Stimulated activated CD8-positive, alpha-beta memory T cell treated with anti-CD3 and anti-CD28 coated beads, Interleukin-7, amount 100 ng/mL, for 24 hours (primary cell): ENCODE data around the gene SLC7A4.

Experiments used
- DNase-seq: peaks from one replicate; pipeline ENCODE4 v3.0.0-alpha.2; 2020; ENCODE audit warnings: low read depth

SLC7A4 gene

DNA sequence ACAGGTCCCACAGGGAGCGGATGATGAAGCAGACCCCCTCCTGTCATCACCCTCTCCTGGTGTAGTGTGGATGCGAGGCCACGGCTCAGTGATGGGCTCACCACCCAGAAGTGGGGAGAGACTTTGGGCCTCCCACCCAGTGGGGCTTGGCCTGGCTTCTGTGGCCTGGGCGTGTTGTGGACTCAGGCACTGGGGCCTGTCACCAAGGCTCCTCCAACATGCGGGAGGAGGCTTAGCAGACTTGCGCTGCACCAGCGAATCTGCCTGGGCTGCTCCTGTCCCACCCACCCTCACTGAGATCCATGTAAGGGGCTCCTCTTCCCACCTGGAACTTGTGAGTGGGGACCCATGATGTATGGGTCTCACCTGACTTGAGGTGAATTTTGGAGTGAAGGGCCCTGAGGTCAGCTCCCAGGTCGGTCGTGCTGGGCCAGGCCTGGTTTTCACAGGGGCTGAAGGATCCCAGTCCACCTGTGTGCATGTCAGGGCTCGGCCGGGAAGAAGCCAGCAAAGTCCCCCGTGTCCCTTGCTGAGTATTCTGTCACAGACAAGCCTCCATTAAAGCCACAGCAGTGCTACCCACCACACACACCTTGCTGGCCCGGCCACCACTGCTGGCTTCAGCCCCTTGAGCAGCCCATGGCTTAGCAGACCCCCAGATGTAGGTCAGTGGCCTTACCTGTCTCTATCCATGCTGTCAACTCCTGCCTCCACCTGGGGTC, 34.7 kb downstream of the SLC7A4 start:
- DNase-seq = no peak

DNA sequence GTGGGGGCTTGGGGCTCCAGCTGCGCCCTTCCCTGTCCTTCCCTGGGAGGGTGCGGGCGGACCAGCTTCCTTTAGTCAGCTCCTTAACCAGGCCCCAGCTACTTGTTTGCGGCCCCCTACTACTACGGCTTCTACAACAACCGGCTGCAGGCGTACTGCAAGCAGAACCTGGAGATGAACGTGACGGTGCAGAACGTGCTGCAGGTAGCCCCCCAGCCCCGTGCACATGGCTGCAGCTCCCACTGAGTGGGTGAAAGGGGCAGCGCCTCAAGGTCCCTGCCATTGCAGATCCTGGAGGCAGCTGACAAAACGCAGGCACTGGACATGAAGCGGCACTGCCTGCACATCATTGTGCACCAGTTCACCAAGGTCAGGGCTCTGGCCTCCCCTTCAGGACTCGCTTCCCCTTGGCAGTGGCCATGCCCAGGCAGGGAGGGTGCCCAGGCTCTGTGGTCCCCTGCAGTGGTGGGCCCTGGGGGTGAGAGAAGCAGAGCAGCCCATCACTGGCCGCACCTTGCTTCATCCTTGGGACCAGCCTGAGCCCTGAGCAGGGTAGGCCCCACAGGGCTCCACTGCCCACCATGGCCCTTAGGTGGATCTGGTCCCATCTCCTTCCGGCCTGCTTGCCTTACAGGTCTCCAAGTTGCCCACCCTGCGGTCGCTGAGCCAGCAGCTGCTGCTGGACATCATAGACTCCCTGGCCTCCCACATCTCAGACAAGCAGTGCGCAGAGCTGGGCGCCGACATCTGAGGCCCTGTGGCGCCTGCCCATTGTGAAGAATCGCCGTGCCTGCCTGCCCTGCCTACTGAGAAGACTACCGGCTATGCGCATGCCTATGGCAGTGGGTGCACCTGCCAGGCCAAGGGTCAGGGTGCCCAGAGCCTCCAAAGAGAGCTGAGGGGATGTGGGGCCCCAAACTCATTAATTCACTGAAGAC, 35.5 kb downstream of the SLC7A4 start:
- no peak for DNase-seq

DNA sequence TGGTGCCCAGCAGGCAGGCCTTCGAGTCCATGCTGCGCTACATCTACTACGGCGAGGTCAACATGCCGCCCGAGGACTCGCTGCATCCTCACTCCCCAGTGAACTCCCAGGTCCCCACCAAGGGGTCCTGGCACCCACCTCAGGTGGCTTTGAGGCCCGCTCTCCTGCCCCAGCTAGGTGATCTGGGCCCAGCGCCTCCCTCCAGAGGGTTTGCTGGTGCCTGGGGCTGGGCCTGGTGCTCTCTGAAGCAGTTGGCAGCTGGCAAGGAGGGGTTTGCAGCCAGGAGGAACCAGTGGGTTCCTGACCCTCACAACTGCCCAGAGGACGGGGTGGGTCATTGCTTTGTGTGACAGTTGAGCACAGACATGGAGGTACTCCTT, 36.3 kb downstream of the SLC7A4 start:
- no peak for DNase-seq

DNA sequence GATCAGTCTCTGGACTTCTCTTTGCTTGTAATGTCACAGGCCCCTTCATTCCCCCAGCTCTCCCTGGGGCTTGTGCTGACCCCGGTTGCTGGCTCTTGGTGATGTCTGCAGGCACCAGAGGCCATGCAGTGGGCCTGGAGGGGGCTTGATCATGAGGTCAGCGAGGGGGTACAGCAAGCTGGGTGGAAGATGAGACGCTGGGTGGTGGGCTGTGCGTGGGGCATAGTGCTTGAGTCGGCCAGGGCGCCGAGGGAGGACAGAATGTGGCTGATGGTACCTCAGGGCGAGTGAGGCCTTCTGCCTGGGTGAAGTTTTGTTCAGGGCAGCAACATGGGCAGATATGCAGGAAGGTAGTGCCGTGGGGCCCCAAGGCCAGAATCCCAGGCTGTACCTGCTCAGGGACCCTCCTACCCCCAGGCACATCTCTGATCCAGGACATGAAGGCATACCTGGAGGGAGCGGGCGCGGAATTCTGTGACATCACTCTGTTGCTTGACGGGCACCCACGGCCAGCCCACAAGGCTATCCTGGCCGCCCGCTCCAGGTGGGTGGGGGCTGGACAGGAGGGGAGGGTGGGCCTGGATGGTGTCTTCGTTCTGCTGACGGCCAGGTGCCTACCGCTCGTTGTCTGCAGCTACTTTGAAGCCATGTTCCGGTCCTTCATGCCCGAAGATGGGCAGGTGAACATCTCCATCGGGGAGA, 36.9 kb downstream of the SLC7A4 start:
- DNase-seq = no peak

DNA sequence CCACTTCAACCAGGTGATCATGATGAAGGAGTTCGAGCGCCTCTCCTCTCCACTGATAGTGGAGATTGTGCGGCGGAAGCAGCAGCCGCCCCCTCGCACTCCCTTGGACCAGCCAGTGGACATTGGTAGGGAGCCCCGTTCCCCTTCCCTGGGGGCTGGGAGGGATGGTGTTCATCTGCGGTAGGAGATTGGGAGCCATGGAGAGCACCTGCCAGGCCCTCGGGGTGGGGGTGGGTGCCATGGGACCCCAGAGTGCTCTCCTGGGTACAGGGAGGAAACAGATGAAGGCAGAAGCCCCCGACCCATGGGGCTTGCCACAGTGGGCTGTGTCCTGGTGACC, 37.5 kb downstream of the SLC7A4 start:
- no peak for DNase-seq

DNA sequence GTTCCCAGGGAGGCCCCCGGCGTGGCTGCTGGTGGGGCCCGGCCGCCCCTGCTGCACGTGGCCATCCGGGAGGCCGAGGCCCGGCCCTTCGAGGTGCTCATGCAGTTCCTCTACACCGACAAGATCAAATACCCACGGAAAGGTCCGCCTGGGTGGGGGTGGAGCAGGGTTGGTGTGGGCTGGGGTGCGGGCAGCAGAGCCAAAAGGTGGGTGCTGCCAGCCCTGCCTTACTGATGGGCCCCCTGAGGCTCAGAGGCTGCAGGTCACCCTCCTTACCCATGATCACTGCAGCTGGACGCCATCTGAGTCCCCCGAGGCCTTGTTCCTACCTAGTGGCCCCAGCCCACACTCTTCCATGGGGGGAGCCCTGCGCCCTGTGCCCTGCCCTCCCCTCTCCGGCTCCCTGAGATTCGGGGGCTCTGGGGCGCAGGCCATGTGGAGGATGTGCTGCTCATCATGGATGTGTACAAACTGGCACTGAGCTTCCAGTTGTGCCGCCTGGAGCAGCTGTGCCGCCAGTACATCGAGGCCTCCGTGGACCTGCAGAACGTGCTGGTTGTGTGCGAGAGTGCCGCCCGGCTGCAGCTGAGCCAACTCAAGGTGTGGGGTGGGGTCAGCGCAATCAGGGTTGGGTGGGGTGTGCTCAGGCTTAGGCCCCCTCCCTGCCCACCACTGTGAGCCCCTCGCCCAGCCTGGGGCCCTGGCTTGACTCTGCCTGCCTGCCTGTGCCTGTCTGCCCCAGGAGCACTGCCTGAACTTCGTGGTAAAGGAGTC, 38.0 kb downstream of the SLC7A4 start:
- no peak for DNase-seq

DNA sequence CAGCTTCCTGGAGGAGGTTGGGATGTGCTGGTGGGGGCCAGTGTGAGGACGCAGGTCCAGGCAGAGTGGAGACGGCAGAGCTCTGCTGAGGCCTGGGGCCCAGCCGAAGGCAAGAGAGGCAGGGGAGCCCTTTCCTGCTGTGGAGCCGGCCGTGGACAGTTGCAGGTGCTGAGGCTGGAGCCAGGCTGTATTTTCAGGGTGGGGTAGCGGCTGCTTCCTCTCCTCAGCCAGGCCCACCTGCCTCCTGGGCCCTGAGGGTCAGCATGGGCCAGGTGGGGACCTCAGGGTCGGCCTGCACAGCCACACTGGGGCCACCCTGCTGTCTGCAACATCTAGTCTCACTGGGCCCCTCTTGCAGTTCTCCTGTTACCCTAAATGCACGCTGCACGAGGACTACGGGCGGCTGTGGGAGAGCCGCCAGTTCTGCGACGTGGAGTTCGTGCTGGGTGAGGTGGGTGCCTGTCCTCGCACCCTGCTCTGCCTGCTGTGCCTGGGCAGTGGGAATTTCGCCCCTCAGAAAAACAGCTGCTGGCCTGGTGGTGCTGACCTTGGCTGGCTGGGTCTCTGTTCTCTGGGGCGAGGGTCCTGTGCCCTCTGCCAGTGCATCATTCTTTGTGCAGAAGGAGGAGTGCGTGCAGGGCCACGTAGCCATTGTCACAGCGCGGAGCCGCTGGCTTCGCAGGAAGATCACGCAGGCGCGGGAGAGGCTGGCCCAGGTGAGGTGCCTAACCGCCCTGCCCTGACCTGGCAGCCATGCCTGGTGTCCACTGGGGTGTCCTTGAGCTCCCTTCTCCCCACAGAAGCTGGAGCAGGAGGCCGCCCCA, 38.8 kb downstream of the SLC7A4 start:
- no peak for DNase-seq

DNA sequence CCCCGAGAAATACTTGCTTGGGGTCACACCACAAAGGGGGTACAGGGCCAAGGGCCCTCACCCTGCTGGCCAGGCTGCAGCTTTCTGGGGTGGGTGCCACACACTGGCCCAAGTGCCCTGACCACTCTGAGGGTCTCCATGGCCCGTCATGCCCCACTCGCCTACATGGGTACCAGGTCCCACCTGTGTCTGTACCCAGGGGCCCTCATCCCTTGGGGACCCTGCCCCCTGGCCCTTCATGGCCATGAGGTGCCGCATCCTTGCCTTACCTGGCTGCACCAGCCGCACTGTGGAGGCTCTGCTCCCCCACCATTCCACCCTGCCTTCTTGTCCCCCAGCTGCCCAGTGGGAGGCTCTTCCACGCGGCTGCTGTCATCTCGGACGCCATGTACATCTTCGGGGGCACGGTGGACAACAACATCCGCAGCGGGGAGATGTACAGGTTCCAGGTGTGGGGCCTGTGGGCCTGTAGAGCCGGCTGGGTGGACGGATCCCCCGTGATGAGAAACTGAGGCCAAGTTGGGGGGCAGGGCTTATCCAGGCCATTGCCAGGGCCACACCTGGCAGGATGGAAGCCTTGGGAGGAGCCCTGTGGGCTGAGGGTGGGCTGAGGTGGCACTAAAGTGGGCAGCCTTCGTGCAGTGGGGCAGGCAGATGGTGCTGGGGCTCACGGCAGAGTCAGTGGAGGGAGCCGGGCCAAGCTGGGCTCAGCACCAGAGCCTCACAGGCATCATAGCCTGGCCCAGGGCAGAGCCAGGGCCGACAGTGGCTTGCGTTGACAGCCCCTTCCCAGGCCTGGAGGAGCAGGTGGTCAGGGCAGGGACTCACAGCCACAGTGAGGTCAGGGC, 39.7 kb downstream of the SLC7A4 start:
- no peak for DNase-seq

DNA sequence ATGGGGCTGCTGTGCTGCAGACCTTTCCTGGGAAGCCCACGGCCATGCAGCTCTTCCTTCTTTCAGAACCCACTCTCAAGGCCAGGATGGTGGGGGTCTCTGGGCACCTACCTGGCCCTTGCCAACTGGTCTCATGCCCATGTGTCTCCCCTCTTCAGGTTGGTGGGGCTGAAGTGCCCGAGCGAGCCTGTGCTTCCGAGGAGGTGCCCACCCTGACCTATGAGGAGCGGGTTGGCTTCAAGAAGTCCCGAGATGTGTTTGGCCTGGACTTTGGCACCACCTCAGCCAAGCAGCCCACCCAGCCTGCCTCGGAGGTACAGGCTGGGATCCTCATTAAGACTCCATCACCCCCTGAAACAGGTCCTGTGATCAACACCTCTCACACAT, 40.3 kb downstream of the SLC7A4 start:
- DNase-seq = no peak

DNA sequence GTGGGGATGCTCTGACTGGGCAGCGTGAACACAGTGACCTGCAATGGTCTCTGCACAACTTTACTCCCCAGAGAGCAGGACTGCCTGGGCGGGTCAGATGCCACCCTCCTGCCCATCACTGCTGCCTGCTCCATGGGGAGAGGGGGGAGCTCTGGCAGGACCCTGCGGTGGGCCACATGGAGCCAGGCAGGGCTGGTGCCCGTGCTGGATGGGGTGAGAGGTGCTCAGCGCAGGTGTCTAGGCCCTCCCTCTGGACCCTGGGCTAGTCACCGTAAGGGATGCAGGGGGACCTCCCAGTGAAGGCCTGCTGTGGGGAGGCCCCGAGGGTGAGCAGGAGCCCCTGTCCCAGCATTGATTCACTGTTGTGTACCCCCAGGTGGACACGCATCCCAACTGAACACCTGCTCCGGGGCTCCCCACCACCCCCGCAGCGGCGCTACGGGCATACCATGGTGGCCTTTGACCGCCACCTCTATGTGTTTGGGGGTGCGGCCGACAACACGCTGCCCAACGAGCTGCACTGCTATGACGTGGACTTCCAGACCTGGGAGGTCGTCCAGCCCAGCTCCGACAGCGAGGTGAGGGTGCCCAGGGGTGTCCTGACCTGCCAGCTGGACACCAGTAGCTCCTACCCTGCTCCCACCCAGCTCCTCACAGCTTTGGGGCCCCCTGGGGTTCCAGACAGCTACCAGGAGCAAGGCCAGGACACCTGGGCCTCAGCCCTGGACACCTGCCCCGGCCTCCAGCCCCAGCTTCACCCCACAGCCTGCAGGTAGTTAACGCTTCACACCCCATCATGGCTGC, 40.9 kb downstream of the SLC7A4 start:
- DNase-seq = no peak

DNA sequence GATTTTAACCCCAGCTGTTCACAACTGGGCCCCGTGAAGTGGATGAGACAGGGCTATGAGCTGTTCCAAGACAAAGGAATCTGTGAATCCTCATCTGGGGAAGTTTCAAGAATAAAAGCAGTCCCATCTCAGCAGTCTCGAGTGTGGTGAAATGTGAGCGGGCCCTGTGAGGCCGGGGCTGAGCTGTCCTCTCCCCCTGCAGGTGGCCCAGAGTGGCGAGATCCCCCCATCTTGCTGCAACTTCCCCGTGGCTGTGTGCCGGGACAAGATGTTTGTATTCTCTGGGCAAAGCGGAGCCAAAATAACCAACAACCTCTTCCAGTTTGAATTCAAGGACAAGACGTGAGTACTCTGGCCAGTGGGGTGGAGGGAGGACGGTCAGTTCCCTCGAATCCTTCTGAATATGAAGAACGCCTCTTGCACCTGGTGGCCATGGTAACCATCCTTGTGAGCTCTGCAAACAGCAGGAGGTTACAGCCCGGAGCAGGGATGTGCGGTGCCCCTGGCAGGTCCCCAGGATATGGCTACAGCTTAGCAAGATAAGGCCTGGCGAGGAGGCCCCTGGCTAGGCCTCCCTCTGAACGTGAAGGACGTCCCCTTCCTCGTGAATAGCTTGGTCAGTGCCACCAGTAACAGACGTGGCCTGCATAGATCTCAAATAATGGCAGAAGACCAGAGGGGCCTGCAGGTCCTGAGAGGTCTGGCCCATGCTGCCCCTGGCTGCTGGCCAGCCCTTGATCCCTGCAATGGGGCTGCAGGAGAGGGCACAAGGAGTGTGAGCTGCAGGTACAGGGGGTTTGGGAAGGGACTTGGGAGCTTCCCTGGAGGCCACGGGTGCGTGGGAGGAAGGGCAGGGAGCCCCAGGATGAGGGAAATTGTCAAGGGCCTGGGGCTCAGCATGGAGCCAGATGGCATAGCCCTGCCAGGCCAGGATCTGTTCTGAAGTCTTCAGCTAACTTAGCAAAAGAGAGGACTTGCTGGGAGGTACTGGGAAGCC, 41.9 kb downstream of the SLC7A4 start:
- no peak for DNase-seq

DNA sequence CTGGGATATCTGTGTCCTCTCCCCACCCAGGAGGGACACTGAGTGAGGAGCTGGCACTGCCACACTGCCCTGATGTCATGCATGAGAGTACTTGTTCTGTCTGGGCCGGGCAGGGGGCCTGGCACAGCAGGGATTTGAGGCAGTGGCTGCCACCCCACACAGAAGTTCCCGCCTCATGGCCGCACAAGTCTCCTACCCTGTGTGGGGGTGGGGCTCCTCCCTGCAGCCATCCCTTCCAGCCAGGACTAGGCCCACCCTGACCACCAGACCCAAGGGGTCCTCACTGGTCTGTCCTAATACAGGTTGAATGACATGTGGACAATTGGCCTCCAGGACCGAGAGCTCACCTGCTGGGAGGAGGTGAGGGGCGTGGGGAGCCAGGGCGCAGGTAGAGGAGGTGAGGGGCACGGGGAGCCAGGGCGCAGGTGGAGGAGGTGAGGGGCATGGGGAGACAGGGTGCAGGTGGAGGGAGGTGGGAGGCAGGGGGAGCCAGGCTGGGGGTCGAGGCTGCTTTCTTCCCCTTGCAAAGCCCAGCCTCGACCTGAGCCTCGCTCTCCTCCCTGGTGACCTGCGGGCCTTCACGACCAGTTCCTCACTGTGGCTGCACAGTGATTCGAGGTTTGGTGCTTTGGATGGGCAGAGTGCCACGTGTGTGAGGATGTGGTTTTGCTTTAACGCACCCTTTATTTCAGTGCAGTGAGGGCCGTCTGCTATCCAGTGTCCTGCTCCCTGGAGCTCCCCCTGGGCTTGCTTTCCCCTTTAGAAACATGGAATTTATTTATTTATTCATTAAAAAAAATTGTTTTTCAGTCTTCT, 42.8 kb downstream of the SLC7A4 start:
- no peak for DNase-seq

DNA sequence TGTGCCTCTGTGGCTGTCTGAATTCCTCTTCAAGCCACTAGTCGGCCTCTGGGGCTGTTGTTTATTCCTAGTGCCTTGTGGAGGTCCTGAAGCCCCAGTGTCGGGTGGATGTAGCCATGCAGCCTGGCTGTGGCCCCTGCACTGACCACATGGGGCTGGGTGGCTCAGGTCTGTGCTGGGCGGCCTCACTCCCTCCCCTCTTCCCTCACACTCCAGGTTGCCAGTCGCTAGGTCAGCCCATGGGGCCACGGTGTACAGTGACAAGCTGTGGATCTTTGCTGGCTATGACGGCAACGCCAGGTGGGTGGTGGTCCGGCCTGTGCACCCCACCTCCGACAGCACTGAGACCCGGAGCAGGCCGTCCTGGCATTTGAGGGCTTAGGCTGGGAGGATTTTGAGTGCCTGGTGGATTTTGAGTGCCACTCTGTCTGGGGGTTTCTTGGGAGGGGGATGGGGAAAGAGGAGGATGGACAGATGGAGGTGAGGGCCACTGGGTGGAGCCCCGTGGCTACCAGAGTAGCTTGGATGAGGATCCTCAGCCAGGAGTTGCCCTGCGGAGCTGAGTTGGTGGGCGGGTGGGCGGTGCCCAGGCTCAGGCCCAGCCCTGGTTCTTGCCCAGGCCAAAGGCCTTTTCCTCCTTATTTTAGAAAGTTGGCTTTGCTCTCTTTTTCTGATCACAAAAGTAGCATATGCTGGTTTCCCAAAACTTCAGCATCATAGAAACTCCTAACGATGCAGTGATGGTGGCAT, 43.6 kb downstream of the SLC7A4 start:
- DNase-seq = no peak

DNA sequence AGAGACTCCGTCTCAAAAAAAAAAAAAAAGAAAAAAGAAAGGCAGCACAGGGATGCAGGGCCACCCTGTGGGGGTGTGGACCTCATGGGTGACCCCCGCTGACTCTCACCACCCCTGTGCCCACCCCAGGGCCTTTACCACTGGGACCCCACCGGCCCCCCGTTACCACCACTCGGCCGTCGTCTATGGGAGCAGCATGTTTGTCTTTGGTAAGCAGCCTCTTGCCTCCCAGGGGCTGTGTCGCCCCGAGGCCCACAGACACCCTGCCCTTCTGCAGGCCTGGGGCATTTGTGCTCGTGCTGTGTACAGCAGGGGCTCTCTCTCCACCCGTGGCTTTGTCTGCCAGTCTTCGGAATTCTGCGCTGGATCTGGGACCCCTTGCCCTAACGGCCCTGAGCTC, 45.0 kb downstream of the SLC7A4 start:
- DNase-seq = no peak

DNA sequence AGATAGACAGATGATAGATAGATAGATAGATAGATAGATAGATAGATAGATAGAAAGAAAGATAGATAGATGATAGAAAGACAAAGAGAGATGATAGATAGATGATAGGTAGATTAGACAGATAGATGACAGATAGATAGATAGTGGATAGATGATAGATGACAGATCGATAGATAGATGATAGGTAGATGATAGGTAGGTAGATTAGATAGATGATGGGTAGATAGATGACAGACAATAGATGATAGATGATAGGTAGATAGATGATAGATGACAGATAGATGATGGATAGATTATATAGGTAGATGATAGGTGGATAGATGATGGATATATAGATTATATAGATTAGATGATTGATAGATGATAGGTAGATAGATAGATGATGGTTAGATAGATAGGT, 46.0 kb downstream of the SLC7A4 start:
- DNase-seq = no peak

DNA sequence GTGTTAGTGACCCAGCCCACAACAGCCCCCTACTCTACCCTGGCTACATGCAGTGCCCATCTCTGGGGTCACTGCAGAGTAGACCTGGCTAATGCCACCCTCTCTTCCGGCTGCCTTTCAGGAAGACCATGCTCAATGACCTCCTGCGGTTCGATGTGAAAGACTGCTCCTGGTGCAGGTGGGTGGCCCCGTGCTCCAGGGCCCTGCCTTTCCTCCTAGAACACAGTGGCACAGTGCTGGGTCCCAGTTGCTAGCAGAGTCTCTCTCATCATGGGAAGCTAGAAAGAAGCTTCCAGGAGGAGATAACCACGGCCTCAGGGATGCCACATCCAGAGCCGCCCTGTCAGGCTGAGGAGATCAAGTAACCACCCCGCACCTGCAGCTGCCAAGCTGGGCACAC, 46.6 kb downstream of the SLC7A4 start:
- DNase-seq = no peak
